MM.1S (cell line): Measurements from ENCODE around the gene DNAJA2.

Experiments used
- EZH2 ChIP-seq: fragments of 300-600 bp; sonication (generic); optimal IDR thresholded peaks from 2 replicates; pipeline ENCODE3; 2017; ENCODE audit warnings: low read depth, mild to moderate bottlenecking, antibody characterized with exemption, low read length, mixed read lengths
- EZH2phosphoT487 ChIP-seq: fragments of 300-600 bp; sonication (generic); IDR thresholded peaks from 2 replicates; pipeline ENCODE4 v1.6.1; 2018; ENCODE audit warnings: antibody characterized with exemption, low read length
- TF ChIP-seq, protein P1 (sequence below): fragments of 300-600 bp; sonication (generic); IDR thresholded peaks from 2 replicates; pipeline ENCODE4 v1.5.1; 2016; ENCODE audit warnings: antibody characterized with exemption, low read length, mixed read lengths

GRCh38 chr16:46974352-46974751, 878 bp upstream of the DNAJA2 start:
- TF ChIP-seq, protein P1, sequence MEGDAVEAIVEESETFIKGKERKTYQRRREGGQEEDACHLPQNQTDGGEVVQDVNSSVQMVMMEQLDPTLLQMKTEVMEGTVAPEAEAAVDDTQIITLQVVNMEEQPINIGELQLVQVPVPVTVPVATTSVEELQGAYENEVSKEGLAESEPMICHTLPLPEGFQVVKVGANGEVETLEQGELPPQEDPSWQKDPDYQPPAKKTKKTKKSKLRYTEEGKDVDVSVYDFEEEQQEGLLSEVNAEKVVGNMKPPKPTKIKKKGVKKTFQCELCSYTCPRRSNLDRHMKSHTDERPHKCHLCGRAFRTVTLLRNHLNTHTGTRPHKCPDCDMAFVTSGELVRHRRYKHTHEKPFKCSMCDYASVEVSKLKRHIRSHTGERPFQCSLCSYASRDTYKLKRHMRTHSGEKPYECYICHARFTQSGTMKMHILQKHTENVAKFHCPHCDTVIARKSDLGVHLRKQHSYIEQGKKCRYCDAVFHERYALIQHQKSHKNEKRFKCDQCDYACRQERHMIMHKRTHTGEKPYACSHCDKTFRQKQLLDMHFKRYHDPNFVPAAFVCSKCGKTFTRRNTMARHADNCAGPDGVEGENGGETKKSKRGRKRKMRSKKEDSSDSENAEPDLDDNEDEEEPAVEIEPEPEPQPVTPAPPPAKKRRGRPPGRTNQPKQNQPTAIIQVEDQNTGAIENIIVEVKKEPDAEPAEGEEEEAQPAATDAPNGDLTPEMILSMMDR = no peak
- TF ChIP-seq EZH2 (no peak), EZH2phosphoT487 (no peak)
